Diencephalon (tissue), 1 donor: Measurements from ENCODE around the gene QRFP. TPM values are rescaled to one million over a fixed set of nuclear protein-coding genes. Genes with fewer than 3 reads are reported as not detected.

Experiments used
- total RNA-seq: library from RNA; depleted of rRNA; stranded (reverse); fragments of >200 nt; gene quantifications from one replicate; pipeline ENCODE4 v1.2.3, GENCODE V29; 2014

Gene QRFP, protein sequence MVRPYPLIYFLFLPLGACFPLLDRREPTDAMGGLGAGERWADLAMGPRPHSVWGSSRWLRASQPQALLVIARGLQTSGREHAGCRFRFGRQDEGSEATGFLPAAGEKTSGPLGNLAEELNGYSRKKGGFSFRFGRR
- not detected for total RNA-seq

DNA sequence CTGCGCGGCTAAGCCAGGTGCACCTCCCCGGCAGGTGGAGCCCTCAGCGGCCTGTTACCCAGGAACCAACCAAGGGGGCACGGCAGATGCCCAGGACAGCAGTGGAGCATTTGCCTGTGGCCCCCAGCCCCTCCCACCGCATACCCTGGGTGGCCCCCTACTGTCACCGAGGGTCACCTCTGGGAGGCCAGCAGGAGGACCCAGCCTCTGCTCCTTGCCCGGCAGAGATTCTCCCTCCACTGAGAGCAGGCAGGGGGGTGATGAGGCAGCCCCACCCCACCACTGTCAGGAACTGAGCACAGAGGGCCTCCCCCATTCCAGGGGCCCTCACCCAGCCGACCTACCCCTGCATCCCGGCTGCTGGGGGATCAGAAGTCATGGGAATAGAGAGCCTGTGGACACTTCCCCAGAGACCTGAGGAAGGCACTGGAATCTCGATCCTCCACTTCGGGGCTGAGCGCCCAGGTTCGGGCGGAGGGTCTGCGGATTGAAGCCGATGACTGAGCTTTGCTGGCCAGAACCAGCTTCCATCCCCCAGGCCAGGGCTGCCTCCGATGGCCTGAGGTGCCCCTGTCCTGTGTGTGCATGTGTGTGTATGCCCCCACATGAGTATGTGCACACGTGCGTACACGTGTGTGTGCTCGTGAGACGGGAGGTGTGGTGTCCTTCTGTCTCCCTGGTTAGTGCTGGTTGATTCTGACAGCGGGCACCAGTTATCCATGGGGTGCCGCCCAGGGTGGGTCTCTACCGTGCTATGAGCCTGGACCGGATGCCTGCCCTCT, at the start of gene QRFP:
TSS of gene QRFP (minus strand) at position 580 of the 782 bp plus-strand sequence. CDS start 2,974 bp downstream, outside the sequence.

DNA sequence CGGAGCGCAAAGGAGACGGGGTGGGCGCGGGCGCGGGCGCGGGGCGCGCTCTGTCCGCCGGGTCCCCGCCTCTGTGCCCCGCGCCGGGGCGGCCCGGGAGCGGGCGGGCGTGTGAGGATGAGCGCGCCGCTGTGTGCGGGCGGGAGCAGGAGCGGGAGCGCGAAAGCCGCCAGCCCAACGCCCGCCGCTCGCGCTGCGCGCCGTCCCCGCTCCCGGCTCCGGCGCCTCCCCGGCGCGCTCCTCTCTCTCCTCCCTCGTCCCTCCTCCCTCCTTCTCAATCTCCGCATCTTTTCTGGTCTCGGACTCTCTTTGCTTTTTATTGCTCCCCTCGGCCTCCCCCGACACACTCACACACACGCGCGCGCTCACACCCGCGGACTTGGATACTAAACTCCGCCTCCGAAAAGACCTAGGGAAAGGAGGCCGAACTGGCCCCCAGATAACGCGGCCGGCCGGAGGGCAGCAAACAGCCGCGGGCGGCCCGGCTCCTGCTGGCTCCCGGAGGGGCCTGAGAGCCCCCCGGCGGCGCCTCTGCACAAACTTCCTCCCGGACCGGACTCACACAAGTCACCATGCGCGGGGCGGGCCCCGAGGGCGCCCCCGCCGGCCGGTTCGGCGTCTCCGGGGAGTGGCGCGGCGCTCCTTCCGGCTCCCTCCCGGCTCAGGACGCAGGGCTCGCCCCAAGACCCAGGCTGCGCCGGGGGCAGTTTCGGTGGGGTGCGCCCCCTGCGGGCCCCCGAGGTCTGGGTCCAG, 42.2 kb upstream of the QRFP start, which contains the start of gene FIBCD1:
TSS of gene FIBCD1 (minus strand) at position 596 of the 753 bp plus-strand sequence. CDS start 640 bp downstream, outside the sequence.

Other genes with a start within 250 kb of the QRFP start
- gene PRDM12, start 232.2 kb downstream of the QRFP start, total RNA-seq: 0.46 TPM
- 39.4 TPM for gene EXOSC2, start 203.0 kb downstream of the QRFP start, total RNA-seq
- 29.5 TPM for gene ABL1, start 61.6 kb downstream of the QRFP start, total RNA-seq
- 2.1 TPM for gene FIBCD1, start 42.4 kb upstream of the QRFP start, total RNA-seq
- gene LAMC3, start 112.4 kb upstream of the QRFP start, total RNA-seq: 3.7 TPM
- 24.9 TPM for gene AIF1L, start 199.7 kb upstream of the QRFP start, total RNA-seq
- 16.8 TPM for gene NUP214, start 228.8 kb upstream of the QRFP start, total RNA-seq